Neutrophil (primary cell): Measurements from ENCODE around the gene SERPINA3.

Experiments
- H3K27ac ChIP-seq: fragments of 200-600 bp; sonication (generic); 2 replicates; pipeline ENCODE4 v1.5.1; 2016; ENCODE audit warnings: mild to moderate bottlenecking, moderate library complexity
- H3K27me3 ChIP-seq: fragments of 200-600 bp; sonication (generic); 2 replicates; pipeline ENCODE4 v1.6.0; 2016; ENCODE audit warnings: mild to moderate bottlenecking
- H3K36me3 ChIP-seq: fragments of 200-600 bp; sonication (generic); 2 replicates; pipeline ENCODE4 v1.5.1; 2017
- H3K4me1 ChIP-seq, 2 experiments: fragments of 200-600 bp in 1 of 2; sonication (generic) in 1 of 2; 1 replicate in 1 of 2; 2 replicates in 1 of 2; pipeline versions ENCODE4 v1.5.1 to v1.6.1; 2013 to 2016; ENCODE audit warnings: low read depth in 1 of 2, low read length in 1 of 2, mild to moderate bottlenecking in 1 of 2, moderate library complexity in 1 of 2; ENCODE audit not compliant: control insufficient read depth in 1 of 2, insufficient read depth in 1 of 2
- H3K4me3 ChIP-seq, 2 experiments: fragments of 200-600 bp in 1 of 2; sonication (generic) in 1 of 2; 1 replicate in 1 of 2; 2 replicates in 1 of 2; pipeline ENCODE4 v1.5.1; 2013 to 2016; ENCODE audit warnings: low read depth in 1 of 2, low read length in 1 of 2, mild to moderate bottlenecking in 1 of 2, moderate library complexity in 1 of 2
- H3K9me3 ChIP-seq: fragments of 200-600 bp; sonication (generic); 2 replicates; pipeline ENCODE4 v1.5.1; 2016
- CTCF ChIP-seq: fragments of 200-600 bp; sonication (generic); IDR thresholded peaks from 2 replicates; pipeline ENCODE4 v1.5.1; 2016; ENCODE audit warnings: antibody characterized with exemption

The SERPINA3 gene

DNA sequence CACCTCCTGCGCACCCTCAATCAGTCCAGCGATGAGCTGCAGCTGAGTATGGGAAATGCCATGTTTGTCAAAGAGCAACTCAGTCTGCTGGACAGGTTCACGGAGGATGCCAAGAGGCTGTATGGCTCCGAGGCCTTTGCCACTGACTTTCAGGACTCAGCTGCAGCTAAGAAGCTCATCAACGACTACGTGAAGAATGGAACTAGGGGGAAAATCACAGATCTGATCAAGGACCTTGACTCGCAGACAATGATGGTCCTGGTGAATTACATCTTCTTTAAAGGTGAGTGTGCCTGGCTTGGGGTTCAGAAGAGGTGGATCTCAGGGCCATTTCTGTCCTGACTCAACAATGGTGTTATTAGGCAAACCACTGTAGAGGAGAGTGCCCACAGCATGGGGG is 2.6 kb downstream of the SERPINA3 start:
- H3K27me3 ChIP-seq: no peaks in the 10 kb centered on the region
- TF ChIP-seq CTCF: no peak

GRCh38 chr14:94615254-94615653 is 3.1 kb downstream of the SERPINA3 start:
- TF ChIP-seq CTCF: no peak
- H3K27ac ChIP-seq: no peak overlapping the region
- H3K9me3 ChIP-seq: no peaks in the 10 kb centered on the region
- H3K27me3 ChIP-seq: no peaks in the 10 kb centered on the region
- H3K4me1 ChIP-seq: no peaks in the 10 kb centered on the region
- no peaks in the 10 kb centered on the region for H3K36me3 ChIP-seq
- no peak overlapping the region for H3K4me3 ChIP-seq

More for the DNA sequence above, 2.6 kb downstream of the SERPINA3 start:
- H3K9me3 ChIP-seq: no peaks in the 10 kb centered on the region
- H3K27ac ChIP-seq: no peak overlapping the region
- H3K4me1 ChIP-seq: no peaks in the 10 kb centered on the region
- no peak overlapping the region for H3K4me3 ChIP-seq
- H3K36me3 ChIP-seq: no peaks in the 10 kb centered on the region

DNA sequence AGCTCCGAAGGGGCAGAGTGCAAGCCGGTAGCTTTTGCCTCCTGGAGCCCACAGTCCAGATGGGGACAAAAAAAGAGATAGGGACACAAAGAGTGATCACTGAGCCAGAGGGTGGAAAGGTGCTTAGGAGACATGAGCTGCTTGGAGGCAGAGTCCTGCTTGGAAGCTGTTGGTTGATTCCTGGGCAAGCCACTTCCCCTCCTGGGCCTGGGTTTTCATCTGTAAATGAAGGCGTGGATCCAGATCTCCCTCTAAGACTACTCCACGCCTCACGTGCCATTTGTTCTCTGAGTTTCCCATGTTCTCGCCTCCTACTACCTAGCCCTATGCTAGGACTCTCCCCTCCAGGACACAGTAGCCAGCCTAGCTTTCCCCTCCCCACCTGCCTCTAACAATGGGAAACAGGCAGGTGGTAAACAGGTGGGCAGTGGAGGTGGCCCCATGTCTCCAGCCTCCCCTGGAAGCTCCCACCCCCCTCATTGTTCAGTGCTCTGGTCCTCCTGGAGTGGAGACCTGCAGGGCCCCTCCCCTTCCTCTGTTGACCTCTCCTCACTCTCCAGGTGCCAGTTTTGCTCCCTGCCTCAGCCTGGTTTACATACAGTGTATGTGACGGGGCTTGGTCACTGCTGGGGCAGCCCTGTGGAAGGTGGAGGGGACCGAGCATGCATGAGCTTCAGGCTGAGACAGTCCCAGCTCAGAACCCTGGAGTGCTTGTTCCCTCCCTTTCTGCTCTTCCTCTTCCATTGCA is 3.8 kb downstream of the SERPINA3 start:
- no peaks in the 10 kb centered on the region for H3K9me3 ChIP-seq
- H3K4me3 ChIP-seq: no peak overlapping the region
- H3K36me3 ChIP-seq: no peaks in the 10 kb centered on the region
- H3K27ac ChIP-seq: no peak overlapping the region
- no peak for TF ChIP-seq CTCF
- no peaks in the 10 kb centered on the region for H3K4me1 ChIP-seq
- H3K27me3 ChIP-seq: no peaks in the 10 kb centered on the region

DNA sequence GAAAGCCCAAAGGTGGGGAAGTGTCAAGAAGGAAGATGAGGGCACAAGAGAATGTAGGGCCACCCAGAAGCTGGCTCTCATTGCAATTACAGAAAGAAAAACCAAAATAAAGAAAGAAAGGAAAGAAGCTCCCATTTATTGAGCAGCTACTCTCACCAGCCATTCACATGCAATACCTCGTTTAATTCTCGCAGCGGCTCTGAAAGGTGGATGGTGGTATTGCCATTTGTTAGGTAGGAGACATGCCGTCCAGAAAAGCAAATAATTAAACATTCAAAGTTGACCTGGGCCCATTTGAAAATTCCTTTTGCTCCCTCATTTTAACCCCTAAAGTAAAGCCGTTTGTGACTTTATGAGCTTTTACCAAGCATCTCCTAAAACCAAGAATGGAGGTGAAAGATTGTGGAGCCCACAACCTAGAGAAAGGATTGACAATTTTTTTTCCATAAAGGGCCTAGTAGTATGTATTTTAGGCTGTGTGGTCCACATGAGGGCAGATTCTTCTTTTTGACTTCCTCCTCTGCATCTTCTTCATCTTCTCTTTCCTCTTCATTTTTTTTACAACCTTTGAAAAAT is 5.3 kb downstream of the SERPINA3 start:
- TF ChIP-seq CTCF: no peak
- H3K27me3 ChIP-seq: no peaks in the 10 kb centered on the region

DNA sequence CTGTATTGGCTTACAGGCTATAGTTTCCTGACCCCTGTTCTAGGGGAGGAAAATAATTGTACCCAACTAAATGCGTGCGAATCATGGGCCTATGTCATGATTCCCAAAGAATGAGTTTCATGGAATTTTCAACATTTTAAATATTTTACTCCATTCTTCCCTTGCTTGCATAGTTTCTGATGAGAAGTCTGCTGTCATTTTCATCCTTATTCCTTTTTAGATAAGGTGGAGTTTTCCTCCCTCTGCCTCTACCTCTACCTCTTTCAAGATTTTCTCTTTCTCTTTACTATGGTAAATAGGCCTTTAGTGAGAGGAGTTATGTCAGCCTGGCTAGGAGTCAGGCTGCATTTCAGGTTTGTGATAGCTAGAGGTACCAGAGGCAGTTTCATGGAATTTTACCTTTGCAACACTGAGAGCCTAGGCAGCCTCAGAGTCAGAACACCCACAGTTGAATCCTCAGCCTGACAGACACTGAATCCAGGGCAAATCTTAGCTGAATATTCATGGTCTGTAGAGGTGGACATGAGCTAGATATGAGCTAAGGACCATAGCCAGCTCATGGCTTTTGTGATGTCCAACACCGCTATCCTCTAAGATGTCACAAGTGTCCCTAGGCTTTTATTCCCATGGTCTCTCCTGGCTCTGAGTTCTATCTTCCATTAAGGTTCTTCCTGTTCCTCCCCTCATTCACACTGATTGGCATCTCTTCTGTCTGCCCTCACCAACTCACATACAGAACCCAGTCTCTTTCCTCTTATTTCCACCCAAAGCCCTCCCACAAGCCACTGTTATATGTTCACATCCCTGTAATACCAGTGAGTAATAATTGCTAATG is 6.0 kb downstream of the SERPINA3 start:
- no peak for TF ChIP-seq CTCF
- no peaks in the 10 kb centered on the region for H3K9me3 ChIP-seq
- H3K36me3 ChIP-seq: no peaks in the 10 kb centered on the region
- H3K27ac ChIP-seq: no peak overlapping the region
- no peaks in the 10 kb centered on the region for H3K4me1 ChIP-seq
- peaks cover 4% of the 10 kb centered on the region for H3K27me3 ChIP-seq
- no peak overlapping the region for H3K4me3 ChIP-seq

More for the DNA sequence above, 5.3 kb downstream of the SERPINA3 start:
- Histone ChIP-seq H3K27ac (no peak overlapping the region), H3K9me3 (no peaks in the 10 kb centered on the region), H3K4me1 (no peaks in the 10 kb centered on the region), H3K36me3 (no peaks in the 10 kb centered on the region), H3K4me3 (no peak overlapping the region)
